Measurements from ENCODE around the gene BAZ2B. TPM values are rescaled to one million over a fixed set of nuclear protein-coding genes. Genes with fewer than 3 reads are reported as not detected.

Gene BAZ2B
- total RNA-seq, 1 experiment from 2014 or later: 21.5 TPM

- DNase-seq (ENCODE audit: low read depth): no peak
Observed at GRCh38 chr2:159584796-159585195, 31.6 kb downstream of the BAZ2B start.

- DNase-seq (ENCODE audit: low read depth): no peak
Observed at GRCh38 chr2:159573846-159574606, 42.3 kb downstream of the BAZ2B start.

- DNase-seq (ENCODE audit: low read depth): no peak
Observed at GRCh38 chr2:159573294-159573693, 43.1 kb downstream of the BAZ2B start.

GRCh38 chr2:159572459-159572858, 43.9 kb downstream of the BAZ2B start:
- DNase-seq (ENCODE audit: low read depth): no peak

GRCh38 chr2:159571540-159572260, 44.6 kb downstream of the BAZ2B start:
- DNase-seq (ENCODE audit: low read depth): no peak

GRCh38 chr2:159564081-159564480, 52.3 kb downstream of the BAZ2B start:
- DNase-seq (ENCODE audit: low read depth): no peak

GRCh38 chr2:159562248-159562647, 54.1 kb downstream of the BAZ2B start:
- DNase-seq (ENCODE audit: low read depth): no peak

GRCh38 chr2:159561786-159562185, 54.6 kb downstream of the BAZ2B start:
- DNase-seq (ENCODE audit: low read depth): no peak

GRCh38 chr2:159561242-159561641, 55.1 kb downstream of the BAZ2B start:
- no peak for DNase-seq (ENCODE audit: low read depth)

- no peak for DNase-seq (ENCODE audit: low read depth)
Observed at GRCh38 chr2:159559034-159559433, 57.3 kb downstream of the BAZ2B start.

- no peak for DNase-seq (ENCODE audit: low read depth)
Observed at GRCh38 chr2:159558479-159558878, 57.9 kb downstream of the BAZ2B start.

GRCh38 chr2:159557437-159558034, 58.8 kb downstream of the BAZ2B start:
- no peak for DNase-seq (ENCODE audit: low read depth)

- no peak for DNase-seq (ENCODE audit: low read depth)
Observed at GRCh38 chr2:159555651-159556392, 60.5 kb downstream of the BAZ2B start.

- DNase-seq (ENCODE audit: low read depth): no peak
Observed at GRCh38 chr2:159553727-159554126, 62.6 kb downstream of the BAZ2B start.

- no peak for DNase-seq (ENCODE audit: low read depth)
Observed at GRCh38 chr2:159551806-159552205, 64.5 kb downstream of the BAZ2B start.

- no peak for DNase-seq (ENCODE audit: low read depth)
Observed at GRCh38 chr2:159550231-159550630, 66.1 kb downstream of the BAZ2B start.

GRCh38 chr2:159549234-159549633, 67.1 kb downstream of the BAZ2B start:
- peak; percentile 22 for DNase-seq (ENCODE audit: low read depth)

GRCh38 chr2:159546716-159547430, 69.5 kb downstream of the BAZ2B start:
- DNase-seq (ENCODE audit: low read depth): no peak

GRCh38 chr2:159546039-159546438, 70.3 kb downstream of the BAZ2B start:
- no peak for DNase-seq (ENCODE audit: low read depth)

- DNase-seq (ENCODE audit: low read depth): no peak
Observed at GRCh38 chr2:159545085-159545484, 71.3 kb downstream of the BAZ2B start.

- no peak for DNase-seq (ENCODE audit: low read depth)
Observed at GRCh38 chr2:159542101-159542500, 74.2 kb downstream of the BAZ2B start.
